IPS DF 4.7 (cell line): ENCODE results near the gene TCL1B.
"Not testable (repeated sequence)": the region's sequence is repeated elsewhere in the genome, so short reads cannot be mapped to it uniquely, and the experiment has no call there.

Source experiments
- DNase-seq: peaks from one replicate; pipeline ENCODE4 v3.0.0-alpha.2; 2013; ENCODE audit warnings: low spot score; ENCODE audit errors: extremely low read depth

The TCL1B gene

DNA sequence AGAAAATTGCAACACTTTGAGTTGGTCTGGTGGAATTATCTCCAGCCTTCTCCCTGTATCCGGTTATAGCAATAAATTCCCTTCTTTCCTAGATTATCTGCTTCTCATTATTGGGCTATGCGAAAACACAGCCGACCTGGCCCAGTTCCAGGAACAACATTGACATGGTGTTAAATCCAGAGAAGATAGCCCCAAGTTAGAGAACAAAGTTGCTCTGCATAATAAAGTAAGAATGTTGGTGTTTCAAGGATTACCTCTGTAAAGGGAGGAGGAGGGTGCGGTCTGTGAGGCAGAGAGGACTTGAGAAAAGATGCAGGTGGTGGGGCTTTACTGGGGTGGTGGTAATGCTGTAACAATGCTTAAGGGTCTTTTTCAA, 15.6 kb downstream of the TCL1B start:
- DNase-seq, result no peak

DNA sequence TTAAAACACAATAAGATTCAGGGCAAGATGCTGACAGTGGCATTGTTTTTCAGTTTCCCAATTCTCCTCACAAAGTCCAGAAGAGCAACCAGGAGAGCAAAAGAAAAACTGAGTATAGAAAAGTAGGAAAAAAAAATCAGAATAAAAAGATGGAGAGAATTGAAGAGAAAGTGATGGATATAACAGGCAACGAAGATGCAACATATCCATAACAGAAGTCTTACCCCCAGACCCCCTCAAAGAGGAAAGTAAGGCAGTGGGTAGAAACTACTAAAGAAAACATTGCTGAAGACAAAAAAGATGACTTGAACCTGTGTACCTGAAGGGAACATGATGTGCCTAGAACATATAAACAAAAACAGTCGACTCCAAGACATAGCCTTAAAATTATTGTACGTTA, 17.1 kb downstream of the TCL1B start:
- no peak for DNase-seq

DNA sequence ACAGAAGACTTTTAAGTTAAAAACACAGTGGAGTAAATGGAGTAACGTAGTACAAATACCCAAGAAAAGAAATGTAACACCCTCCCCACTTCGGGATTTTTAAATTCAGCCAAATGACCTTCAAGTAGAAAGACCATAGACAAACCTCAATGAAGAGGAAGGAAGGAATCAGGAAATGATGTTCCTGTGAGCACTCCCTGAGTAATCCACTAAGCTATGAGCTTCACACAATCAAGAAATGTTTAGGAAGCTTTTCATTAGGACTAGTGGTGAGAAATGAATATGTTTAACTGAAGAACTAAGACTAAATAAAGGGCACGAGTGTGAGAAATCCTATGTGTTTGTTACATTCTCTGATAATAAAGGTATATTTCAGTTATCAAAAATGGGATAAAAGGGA, 17.6 kb downstream of the TCL1B start:
- no peak for DNase-seq

DNA sequence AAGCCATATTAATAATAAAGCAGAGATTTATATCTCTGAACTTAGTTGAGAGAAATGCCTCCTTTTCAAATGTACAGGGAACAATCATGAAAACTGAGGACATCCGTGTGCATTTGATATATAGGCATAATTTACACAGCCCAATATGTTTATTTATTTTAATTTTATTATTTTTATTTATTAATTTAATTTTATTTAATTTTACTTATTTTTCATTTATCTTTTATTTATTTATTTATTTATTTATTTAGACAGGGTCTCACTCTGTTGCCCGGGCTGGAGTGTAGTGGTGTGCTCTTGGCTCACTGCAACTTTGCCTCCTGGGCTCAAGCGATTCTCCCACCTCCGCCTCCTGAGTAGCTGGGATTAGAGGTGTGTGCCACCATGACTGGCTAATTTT, 19.3 kb downstream of the TCL1B start:
- DNase-seq, result no peak

DNA sequence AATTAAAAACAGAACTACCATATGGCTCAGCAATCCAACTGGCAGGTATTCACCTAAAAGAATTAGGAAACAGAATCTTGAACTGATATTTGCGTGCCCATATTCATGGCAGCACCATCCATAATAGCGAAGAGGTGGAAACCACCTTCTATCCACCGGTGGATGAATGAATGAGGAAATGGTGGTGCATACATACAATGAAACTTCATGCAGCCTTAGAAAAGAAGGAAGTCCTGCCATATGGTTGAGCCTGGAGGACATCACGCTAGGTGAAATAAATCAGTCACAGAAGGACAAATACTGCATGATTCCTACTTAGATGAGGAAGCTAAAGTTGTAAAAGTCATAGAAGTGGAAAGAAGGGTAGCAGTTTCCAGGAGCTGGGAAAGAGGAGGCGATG, 21.1 kb downstream of the TCL1B start:
- no peak for DNase-seq

DNA sequence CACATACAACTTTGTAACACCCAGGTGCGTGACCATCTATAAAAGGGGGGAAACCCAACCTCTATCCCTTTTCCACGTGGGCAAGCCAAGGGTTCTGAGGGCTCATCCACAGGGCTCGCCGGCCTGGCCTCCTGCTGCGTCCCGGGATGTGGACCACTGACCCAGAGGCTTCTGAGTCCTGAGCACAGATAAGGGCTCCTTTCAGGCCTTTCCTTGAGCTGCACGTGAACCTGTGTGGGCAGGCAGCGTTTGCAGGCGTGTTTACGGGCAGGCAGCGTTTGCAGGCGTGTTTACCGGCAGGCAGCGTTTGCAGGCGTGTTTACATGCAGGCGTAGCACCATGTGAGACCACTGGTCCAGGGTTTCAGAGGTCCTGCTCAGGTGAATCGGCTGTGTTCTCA, 23.9 kb downstream of the TCL1B start:
- DNase-seq, result no peak

DNA sequence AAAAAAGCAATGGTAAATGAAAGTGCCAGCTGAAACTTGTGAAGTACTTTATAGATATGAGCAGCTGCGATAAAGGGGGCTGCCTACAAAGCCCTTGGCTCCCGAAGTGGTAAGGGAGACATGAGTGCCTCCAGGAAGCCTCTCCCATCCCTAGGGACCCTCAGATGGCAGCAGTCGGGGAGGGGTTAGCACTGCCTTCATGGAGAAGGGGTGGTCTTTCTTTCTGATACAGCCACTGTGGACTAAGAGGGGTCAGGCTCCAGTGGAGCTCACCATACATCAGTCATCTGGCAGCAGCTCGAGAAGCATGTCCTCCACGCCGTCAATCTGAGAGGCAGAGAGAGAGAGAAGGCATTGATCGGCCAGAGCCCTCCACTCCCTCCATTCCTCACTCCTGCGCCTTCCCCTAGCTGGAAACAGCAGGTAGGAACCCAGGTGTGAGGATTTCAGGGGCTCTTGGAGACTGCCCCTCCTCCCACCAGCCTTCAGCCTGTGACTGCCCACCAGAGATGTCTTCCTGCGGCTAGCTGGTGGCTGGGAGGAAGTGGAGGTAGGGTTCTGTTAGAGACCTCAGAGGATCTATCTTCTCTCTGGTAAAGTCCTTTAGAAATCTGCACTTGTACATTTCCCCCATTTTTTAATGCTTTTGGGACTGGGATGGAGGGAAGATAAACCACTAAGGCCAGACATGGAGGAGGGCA, 25.4 kb downstream of the TCL1B start:
- DNase-seq, result no peak

DNA sequence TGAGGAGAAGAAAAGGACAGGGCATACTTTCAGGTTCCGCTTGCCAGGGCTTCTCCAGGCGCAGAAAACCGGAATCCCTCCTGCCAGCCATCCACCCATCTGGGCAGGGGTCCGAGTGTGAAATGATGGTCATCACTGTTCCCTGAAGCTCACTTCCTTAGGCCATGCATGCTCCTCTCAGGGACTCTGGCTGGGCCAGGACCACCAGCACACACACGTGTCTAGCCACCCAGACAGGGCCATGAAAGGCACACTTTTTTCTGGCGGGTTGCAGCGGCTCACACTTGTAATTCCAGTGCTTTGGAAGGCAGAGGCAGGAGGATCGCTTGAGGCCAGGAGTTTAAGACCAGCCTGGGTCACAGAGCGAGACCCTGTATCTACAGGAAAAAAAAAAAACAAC, 26.2 kb downstream of the TCL1B start:
- no peak for DNase-seq

DNA sequence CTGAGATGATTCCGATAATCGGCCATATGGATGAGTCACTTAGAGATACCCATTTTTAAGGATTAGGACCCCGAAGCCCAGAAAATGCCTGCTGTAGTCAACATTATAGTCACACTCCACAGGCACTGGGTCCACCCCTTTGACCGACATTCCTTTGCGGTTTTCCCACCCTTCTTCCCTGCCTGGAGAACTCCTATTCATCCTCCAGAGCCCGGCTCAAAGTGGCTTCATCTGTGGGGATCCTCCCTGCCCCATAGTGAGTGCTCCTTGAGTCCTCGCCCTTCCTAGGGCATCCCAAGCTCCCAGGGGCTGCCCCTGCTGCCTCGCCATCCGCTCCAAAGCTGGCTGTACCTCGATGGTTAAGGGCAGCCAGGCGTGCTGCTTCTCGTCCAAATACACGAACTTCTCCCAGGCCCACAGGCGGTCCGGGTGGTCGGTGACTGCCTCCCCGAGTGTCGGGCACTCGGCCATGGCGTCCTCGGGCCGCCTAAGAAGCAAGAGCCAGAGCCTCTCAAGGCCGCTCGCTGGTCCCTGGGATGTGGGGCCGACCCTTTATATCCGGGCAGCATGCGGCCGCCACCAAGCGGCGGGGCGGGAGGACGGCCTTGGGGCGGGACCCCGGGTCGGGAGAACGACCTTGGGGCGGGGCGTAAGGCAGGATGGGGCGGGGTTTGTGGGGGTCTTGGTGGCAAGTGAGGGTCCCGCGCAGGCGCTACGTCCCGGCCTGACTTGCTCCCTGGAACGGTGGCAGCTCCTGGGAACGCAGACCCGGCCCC, 27.6 kb downstream of the TCL1B start, which contains the start of gene TCL1A:
Gene TCL1A, minus strand, starts transcription at position 530 of the 776 bp plus-strand sequence. Its CDS starts 59 bp downstream, at position 471.
- no peak for DNase-seq

DNA sequence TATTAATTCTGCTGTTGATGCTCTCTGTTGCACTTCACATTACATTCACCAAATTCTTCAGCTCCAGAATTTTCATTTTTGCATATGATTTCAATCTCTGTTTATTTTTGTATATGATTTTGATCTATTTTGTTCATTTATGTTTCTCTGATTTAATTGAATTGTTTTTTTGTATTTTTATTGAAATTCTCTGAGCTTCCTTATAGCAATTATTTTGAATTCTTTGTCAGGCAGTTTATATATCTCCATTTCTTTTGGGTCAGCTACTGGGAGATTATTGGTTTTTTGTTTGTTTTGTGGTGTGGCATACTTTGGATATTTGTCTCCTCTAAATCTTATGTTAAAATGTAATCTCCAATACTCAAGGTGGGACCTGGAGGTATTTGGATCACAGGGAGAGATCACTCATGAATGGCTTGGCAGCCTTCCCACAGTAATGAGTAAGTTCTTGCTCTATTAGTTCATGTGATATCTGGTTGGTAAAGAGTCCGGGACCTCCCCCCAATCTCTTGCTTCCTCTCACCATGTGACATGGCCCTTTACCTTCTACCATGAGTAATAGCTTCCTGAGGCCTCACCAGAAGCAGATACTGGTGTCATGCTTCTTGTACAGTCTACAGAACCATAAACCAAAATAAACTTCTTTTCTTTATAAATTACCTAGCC, 36.4 kb downstream of the TCL1B start:
- no peak for DNase-seq

DNA sequence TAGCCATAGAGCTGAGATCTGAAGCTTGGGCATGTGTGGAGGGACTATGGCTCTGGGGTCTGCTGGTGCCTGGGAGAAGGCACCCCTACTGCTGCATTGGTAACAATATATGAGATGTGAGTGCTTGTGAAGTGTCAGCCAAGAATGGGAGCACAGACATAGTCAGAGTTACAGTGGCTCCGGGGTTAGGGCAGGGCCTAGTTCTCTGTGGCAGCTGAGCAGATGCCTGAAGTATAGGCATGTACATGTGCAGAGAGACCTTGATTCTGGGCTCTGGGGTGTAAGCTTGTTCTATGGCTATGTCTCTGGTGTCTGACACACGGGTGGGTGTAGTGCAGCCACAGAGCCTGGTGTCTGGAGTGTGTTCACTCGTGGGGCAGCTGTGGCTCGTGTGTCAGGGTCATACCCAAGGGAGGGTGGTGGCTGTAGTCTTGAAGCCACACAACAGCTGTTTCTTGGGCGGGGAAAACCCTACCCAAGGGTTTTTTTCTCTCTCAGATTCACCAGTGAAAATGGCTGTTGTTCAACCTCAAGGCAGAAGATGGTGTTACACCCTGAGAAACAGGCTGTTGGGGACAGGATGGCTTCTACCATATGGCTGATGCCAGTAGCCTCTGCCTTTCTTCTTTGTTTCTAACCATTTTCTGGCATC, 39.6 kb downstream of the TCL1B start:
- DNase-seq, result no peak

DNA sequence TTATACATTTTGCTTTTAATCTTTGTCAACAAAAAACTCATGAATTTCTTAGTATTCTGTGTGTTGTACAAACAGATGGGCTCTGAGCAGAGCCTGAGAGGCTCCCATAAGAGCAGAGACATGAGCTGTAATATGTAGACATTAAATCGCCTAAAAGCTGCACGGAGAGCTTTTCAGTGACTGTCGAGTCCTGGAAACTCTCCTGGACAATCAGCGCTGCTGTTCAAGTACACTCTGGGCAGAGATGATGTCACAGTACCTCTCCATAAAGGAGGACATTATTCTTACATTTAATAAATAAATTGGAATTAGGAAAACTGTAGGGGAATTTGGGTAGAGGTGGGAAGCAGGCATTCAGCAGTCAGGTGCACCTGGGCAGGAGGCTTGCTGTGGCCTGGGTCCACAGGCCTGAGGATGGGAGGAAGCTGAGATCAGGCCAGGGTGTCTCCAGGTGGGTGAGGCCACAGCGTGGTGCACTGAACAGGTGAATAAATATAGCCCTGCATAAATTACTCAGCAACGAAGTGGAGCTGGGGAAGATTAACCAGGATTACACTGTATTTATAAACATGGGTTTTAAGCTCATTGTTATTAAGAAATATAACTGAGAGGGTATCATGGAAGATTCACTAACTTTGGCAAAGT, 41.0 kb downstream of the TCL1B start:
- DNase-seq, result no peak

DNA sequence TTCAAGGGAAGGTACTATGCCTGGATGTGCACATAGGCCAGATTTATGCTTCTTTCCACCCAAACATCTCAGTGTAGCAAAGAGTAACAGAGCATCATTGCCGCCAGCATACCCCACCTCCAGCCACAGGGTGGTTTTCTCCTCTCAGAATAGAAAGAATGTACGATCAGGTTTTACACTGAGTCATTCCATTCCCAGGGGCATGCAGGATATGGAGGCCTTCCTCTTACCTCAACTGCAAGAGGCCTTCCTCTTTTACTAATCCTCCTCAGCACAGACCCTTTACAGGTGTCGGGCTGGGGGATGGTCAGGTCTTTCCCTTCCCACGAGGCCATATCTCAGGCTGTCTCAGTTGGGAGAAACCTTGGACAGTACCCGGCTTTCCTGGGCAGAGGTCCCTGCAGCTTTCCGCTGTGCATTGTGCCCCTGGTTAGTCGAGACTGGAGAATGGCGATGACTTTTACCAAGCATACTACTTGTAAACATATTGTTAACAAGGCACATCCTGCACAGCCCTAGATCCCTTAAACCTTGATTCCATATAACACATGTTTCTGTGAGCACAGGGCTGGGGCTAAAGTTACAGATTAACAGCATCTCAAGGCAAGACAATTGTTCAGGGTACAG, 43.3 kb downstream of the TCL1B start:
- not testable (repeated sequence) for DNase-seq

DNA sequence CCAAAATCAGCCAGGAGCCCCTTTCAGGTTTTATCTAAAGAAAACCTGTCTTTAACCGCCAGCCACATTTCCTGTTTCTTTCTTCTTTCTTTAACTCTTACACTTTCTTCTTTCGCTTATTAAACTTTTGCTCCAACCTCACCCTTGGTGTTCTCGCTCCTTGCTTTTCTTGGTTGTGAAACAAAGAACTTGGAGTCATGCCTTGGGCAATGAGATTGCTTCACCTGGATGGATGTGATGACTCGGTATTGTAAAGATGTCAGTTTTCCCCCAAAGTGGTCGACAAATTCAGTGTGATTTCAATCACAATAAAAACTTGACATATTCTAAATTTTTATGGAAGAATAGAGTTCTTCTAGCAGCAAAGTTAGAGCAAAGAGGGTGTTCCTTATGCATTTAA, 43.9 kb downstream of the TCL1B start:
- DNase-seq, result no peak

DNA sequence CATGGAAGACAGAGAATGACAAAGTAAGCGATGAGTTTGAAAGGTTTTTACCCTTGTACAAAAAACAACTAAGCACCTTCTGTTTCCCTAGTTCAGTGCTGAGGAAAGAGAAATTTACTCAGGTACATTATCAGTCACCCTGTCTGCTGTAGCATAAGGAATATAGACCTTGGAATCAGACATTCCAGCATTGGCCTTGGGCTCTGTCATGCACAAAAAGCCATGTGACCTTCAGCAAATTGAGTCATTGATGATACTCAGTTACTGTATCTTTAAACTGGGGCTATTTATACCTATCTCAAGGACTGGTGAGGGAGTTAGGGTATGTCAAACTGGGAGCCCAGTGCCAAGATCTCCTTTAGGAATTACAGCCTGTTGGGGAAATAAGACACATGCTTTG, 47.0 kb downstream of the TCL1B start:
- no peak for DNase-seq

DNA sequence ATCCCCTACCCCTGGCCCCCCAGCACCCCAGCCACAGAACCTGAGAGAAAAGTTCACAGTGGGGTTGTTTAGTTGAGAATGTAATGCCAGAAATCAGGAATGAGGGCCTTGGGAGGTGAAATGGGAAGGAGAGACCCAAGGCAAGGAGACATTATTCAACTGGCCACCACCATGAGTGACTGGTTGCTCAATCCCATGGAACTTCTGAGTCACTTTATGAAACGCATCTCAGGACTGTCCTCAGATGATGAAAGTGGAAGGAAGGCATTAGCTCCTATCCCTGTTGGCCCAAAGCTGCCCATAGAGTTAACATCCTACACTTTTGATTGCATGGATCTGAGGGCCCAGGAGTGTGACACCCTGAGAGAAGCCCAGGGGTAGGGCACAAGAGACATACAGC, 53.1 kb downstream of the TCL1B start:
- no peak for DNase-seq

DNA sequence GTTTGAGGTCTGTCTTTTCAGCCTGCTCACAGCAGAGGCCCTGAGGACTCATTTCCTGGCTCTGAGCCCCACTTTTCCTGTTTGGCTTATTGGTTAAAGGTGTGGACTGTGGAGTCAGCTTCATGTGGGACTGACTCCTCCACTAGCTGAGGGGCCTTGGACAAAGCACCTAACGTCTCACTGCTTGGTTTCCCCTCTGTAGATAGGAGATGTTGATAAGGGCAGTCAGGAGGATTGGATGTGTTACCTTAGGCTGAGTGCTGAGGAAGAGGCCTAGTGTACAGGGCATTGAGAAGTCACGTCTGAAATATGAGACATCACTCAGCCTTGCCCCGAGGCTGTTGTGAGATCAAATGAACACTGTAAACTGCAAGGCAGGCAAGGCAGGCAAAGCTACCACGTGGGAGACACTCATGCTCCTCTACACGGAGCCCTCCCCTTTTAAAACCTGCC, 54.8 kb downstream of the TCL1B start:
- no peak for DNase-seq

DNA sequence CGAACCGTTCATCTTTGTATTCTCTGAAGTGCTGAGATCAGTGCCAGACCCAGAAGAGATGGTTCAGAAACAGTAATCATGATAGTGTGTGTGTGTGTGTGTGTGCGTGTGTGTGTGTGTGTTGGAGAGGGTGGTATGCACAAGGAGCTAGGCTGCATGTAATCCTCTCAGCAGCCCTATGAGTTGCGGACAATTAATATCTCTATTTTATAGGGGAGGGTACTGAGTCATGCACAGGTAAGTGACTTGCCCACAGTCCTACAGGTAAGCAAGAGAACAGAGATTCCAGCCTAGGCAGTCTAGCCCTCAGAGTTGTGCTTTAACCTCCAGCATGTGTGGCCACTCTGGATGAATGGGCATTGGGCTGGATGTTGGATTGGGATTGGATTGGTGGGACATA, 55.6 kb downstream of the TCL1B start:
- DNase-seq, result no peak
